Trophoblast cell (in vitro differentiated cells and primary cell): ENCODE measurements around the gene COL23A1.

Experiments
- DNase-seq, 2 donors: peaks; one replicate each; pipeline ENCODE4 v3.0.0-alpha.2; 2016
- H2AFZ ChIP-seq: 2 replicates; pipeline ENCODE4 v1.6.1; 2013; ENCODE audit warnings: low read length, moderate library complexity, mild to moderate bottlenecking; ENCODE audit not compliant: insufficient read depth, poor library complexity
- H2AK5ac ChIP-seq: 2 replicates; pipeline ENCODE4 v1.6.1; 2013; ENCODE audit warnings: mild to moderate bottlenecking, low read length
- H2BK120ac ChIP-seq: 2 replicates; pipeline ENCODE4 v1.6.1; 2013; ENCODE audit warnings: low read length, mild to moderate bottlenecking, moderate library complexity; ENCODE audit not compliant: insufficient read depth, poor library complexity
- H2BK12ac ChIP-seq: 2 replicates; pipeline ENCODE4 v1.6.1; 2013; ENCODE audit warnings: mild to moderate bottlenecking, low read length, moderate library complexity
- H2BK5ac ChIP-seq: 2 replicates; pipeline ENCODE4 v1.6.1; 2013; ENCODE audit warnings: low read length, low read depth, moderate library complexity, mild to moderate bottlenecking; ENCODE audit not compliant: poor library complexity
- H3K14ac ChIP-seq: 2 replicates; pipeline ENCODE4 v1.6.1; 2013; ENCODE audit warnings: mild to moderate bottlenecking, low read length
- H3K18ac ChIP-seq: 2 replicates; pipeline ENCODE4 v1.6.1; 2013; ENCODE audit warnings: mild to moderate bottlenecking, low read length
- H3K23ac ChIP-seq: 2 replicates; pipeline ENCODE4 v1.6.1; 2013; ENCODE audit warnings: low read length
- H3K27ac ChIP-seq: 2 replicates; pipeline ENCODE4 v1.5.1; 2013; ENCODE audit warnings: low read depth, mild to moderate bottlenecking, inconsistent platforms, low read length, moderate library complexity
- H3K27me3 ChIP-seq: 2 replicates; pipeline ENCODE4 v1.6.1; 2013; ENCODE audit warnings: inconsistent platforms, mild to moderate bottlenecking, low read length, moderate library complexity; ENCODE audit not compliant: insufficient read depth
- H3K36me3 ChIP-seq, 2 experiments: 1 replicate in 1 of 2; 2 replicates in 1 of 2; pipeline ENCODE4 v1.6.1; 2013; ENCODE audit warnings: low read length in 2 of 2, mild to moderate bottlenecking in 2 of 2, moderate library complexity in 1 of 2; ENCODE audit not compliant: insufficient read depth in 2 of 2, control insufficient read depth in 1 of 2
- H3K4ac ChIP-seq: 2 replicates; pipeline ENCODE4 v1.6.1; 2013; ENCODE audit warnings: low read depth, mild to moderate bottlenecking, low read length, moderate library complexity
- H3K4me1 ChIP-seq, 2 experiments: 1 replicate in 1 of 2; 2 replicates in 1 of 2; pipeline ENCODE4 v1.6.1; 2013; ENCODE audit warnings: low read length in 2 of 2, mild to moderate bottlenecking in 2 of 2, moderate library complexity in 1 of 2; ENCODE audit not compliant: insufficient read depth in 2 of 2, control insufficient read depth in 1 of 2
- H3K4me2 ChIP-seq: 2 replicates; pipeline ENCODE4 v1.6.1; 2013; ENCODE audit warnings: inconsistent platforms, mild to moderate bottlenecking, low read length, moderate library complexity
- H3K4me3 ChIP-seq: 2 replicates; pipeline ENCODE4 v1.5.1; 2013; ENCODE audit warnings: mild to moderate bottlenecking, low read depth, low read length, inconsistent platforms
- H3K79me1 ChIP-seq: one replicate; pipeline ENCODE4 v1.6.1; 2013; ENCODE audit warnings: low read length
- H3K79me2 ChIP-seq: 2 replicates; pipeline ENCODE4 v1.6.1; 2013; ENCODE audit warnings: low read length, mild to moderate bottlenecking; ENCODE audit not compliant: control insufficient read depth, insufficient read depth, poor library complexity
- H3K9ac ChIP-seq: 2 replicates; pipeline ENCODE4 v1.6.1; 2013; ENCODE audit warnings: mild to moderate bottlenecking, low read length
- H3K9me3 ChIP-seq: 2 replicates; pipeline ENCODE4 v1.6.1; 2013; ENCODE audit warnings: low read depth, mild to moderate bottlenecking, control low read depth, inconsistent platforms, low read length; ENCODE audit not compliant: insufficient read depth
- H4K12ac ChIP-seq: 2 replicates; pipeline ENCODE4 v1.6.1; 2013; ENCODE audit warnings: low read depth, mild to moderate bottlenecking, low read length, moderate library complexity
- H4K8ac ChIP-seq: 2 replicates; pipeline ENCODE4 v1.6.1; 2013; ENCODE audit warnings: low read depth, mild to moderate bottlenecking, low read length, moderate library complexity
- H4K91ac ChIP-seq: one replicate; pipeline ENCODE4 v1.6.1; 2013; ENCODE audit warnings: low read depth, mild to moderate bottlenecking, low read length, moderate library complexity
- WGBS: extraction: QIAGEN DNeasy Blood & Tissue Kit; methylation state at CpG from one replicate; pipeline ENCODE4 v1.1.7; 2013; ENCODE audit warnings: missing lambda C conversion rate; ENCODE audit not compliant: insufficient read length, insufficient coverage; ENCODE audit errors: extremely low coverage; 5-methylcytosine and 5-hydroxymethylcytosine counted together

The COL23A1 gene

GRCh38 chr5:178353461-178353860, 236.7 kb downstream of the COL23A1 start:
- no peak overlapping the region for H3K4me2 ChIP-seq
- H3K27me3 ChIP-seq = no peaks in the 10 kb centered on the region
- H3K9me3 ChIP-seq = peaks cover 2% of the 10 kb centered on the region
- no peak overlapping the region for H3K23ac ChIP-seq
- no peak for DNase-seq
- no peak overlapping the region for H3K18ac ChIP-seq
- H2AFZ ChIP-seq = no peak overlapping the region
- no peak overlapping the region for H3K4me3 ChIP-seq
- no peak overlapping the region for H2AK5ac ChIP-seq
- no peak overlapping the region for H3K9ac ChIP-seq
- H3K4ac ChIP-seq = no peak overlapping the region
- no peak overlapping the region for H2BK120ac ChIP-seq
- no peak overlapping the region for H2BK12ac ChIP-seq
- H3K36me3 ChIP-seq = no peaks in the 10 kb centered on the region
- no peak overlapping the region for H4K12ac ChIP-seq
- H3K14ac ChIP-seq = no peak overlapping the region
- H3K27ac ChIP-seq = no peak overlapping the region
- H4K91ac ChIP-seq = no peak overlapping the region
- H3K79me1 ChIP-seq = peaks cover 6% of the 10 kb centered on the region
- H4K8ac ChIP-seq = no peak overlapping the region
- no peak overlapping the region for H2BK5ac ChIP-seq
- peaks cover 17 to 23% of the 10 kb centered on the region in 2 experiments for H3K4me1 ChIP-seq
- WGBS = no CpG with 5 or more reads among the region's 9 CpGs
- H3K79me2 ChIP-seq = no peaks in the 10 kb centered on the region

- H3K36me3 ChIP-seq = no peaks in the 10 kb centered on the region
- no peak overlapping the region for H4K12ac ChIP-seq
- H2AFZ ChIP-seq = no peak overlapping the region
- WGBS = no CpG with 5 or more reads among the region's 8 CpGs
- H3K9me3 ChIP-seq = peaks cover 2% of the 10 kb centered on the region
- no peak for DNase-seq
- no peaks in the 10 kb centered on the region for H3K79me2 ChIP-seq
- H3K14ac ChIP-seq = no peak overlapping the region
- no peak overlapping the region for H2BK120ac ChIP-seq
- H3K23ac ChIP-seq = no peak overlapping the region
- no peak overlapping the region for H3K4me2 ChIP-seq
- H2AK5ac ChIP-seq = no peak overlapping the region
- H3K27me3 ChIP-seq = no peaks in the 10 kb centered on the region
- H4K91ac ChIP-seq = no peak overlapping the region
- H4K8ac ChIP-seq = no peak overlapping the region
- no peak overlapping the region for H3K27ac ChIP-seq
- no peak overlapping the region for H3K4me3 ChIP-seq
- no peak overlapping the region for H2BK12ac ChIP-seq
- H3K18ac ChIP-seq = no peak overlapping the region
- H3K4ac ChIP-seq = no peak overlapping the region
- peaks cover 14 to 19% of the 10 kb centered on the region in 2 experiments for H3K4me1 ChIP-seq
- H3K79me1 ChIP-seq = peaks cover 6% of the 10 kb centered on the region
- H3K9ac ChIP-seq = no peak overlapping the region
- no peak overlapping the region for H2BK5ac ChIP-seq
These were observed 238.2 kb downstream of the COL23A1 start for GRCh38 chr5:178352035-178352349.

GRCh38 chr5:178351221-178352034, 238.8 kb downstream of the COL23A1 start:
- Histone ChIP-seq H4K91ac (no peak overlapping the region), H2AFZ (no peak overlapping the region), H3K9ac (no peak overlapping the region), H2BK120ac (no peak overlapping the region), H3K4me3 (no peak overlapping the region), H3K9me3 (peaks cover 2% of the 10 kb centered on the region), H3K4me1 (peaks cover 9 to 13% of the 10 kb centered on the region in 2 experiments), H3K4ac (no peak overlapping the region), H4K8ac (no peak overlapping the region), H3K79me1 (peaks cover 3% of the 10 kb centered on the region), H3K4me2 (no peak overlapping the region), H2BK5ac (no peak overlapping the region), H3K18ac (no peak overlapping the region), H3K14ac (no peak overlapping the region), H2BK12ac (no peak overlapping the region), H2AK5ac (no peak overlapping the region), H3K27me3 (no peaks in the 10 kb centered on the region), H3K27ac (no peak overlapping the region), H3K23ac (no peak overlapping the region), H3K79me2 (no peaks in the 10 kb centered on the region), H3K36me3 (no peaks in the 10 kb centered on the region), H4K12ac (no peak overlapping the region)
- no CpG with 5 or more reads among the region's 18 CpGs for WGBS
- DNase-seq = no peak

- Histone ChIP-seq H3K14ac (no peak overlapping the region), H3K23ac (no peak overlapping the region), H4K8ac (no peak overlapping the region), H3K79me1 (no peaks in the 10 kb centered on the region), H4K91ac (no peak overlapping the region), H3K4ac (no peak overlapping the region), H3K27me3 (no peaks in the 10 kb centered on the region), H3K4me3 (no peak overlapping the region), H3K9ac (no peak overlapping the region), H2AK5ac (no peak overlapping the region), H3K4me2 (no peak overlapping the region), H2BK120ac (no peak overlapping the region), H2AFZ (no peak overlapping the region), H3K79me2 (no peaks in the 10 kb centered on the region), H3K18ac (no peak overlapping the region), H4K12ac (no peak overlapping the region), H2BK12ac (no peak overlapping the region), H2BK5ac (no peak overlapping the region), H3K27ac (no peak overlapping the region), H3K4me1 (peaks cover 3 to 7% of the 10 kb centered on the region in 2 experiments), H3K9me3 (peaks cover 2% of the 10 kb centered on the region), H3K36me3 (no peaks in the 10 kb centered on the region)
- peak in 1 of 2 donors; percentile 7 for DNase-seq
- no CpG with 5 or more reads among the region's 28 CpGs for WGBS
These were observed 239.6 kb downstream of the COL23A1 start for GRCh38 chr5:178350361-178351220.
